Posterior cingulate gyrus (tissue), 11 donors: ENCODE measurements around the gene ADM5.

Experiments
- DNase-seq, 10 donors: peaks; one replicate each; pipeline versions ENCODE4 v3.0.0 to v3.0.0-alpha.2; 2020 to 2021; ENCODE audit warnings: mixed read lengths in 3 of 10
- intact Hi-C: fragments of 100-400 bp; cut with DNase I; formaldehyde crosslinking; loops from one replicate; pipeline ENCODE4 v1.15.1; 2023

The ADM5 gene

GRCh38 chr19:49739098-49739497 is 49.7 kb downstream of the ADM5 start:
- no peak for DNase-seq
- intact Hi-C loops: no loop called here

GRCh38 chr19:49739933-49740332 is 50.5 kb downstream of the ADM5 start:
- intact Hi-C loops: no loop called here
- peak in 1 of 10 donors; percentile 59 for DNase-seq
